Vagina (tissue), 2 donors: ENCODE results near the gene SLC25A21.

Source experiments
- CTCF ChIP-seq, 3 experiments: fragments of 450-650 bp in 2 of 3; fragments of 200-600 bp in 1 of 3; sonication (generic) in 1 of 3; IDR thresholded peaks; one replicate each; pipeline ENCODE4 v1.5.1; 2017 to 2019; ENCODE audit warnings: antibody characterized with exemption in 3 of 3, mild to moderate bottlenecking in 2 of 3, moderate library complexity in 2 of 3
- POLR2A ChIP-seq, 2 donors: fragments of 450-650 bp; IDR thresholded peaks; one replicate each; pipeline ENCODE4 v1.6.1; 2017; ENCODE audit warnings: antibody characterized with exemption in 2 of 2, mild to moderate bottlenecking in 2 of 2, moderate library complexity in 2 of 2

- TF ChIP-seq CTCF (IDR thresholded peaks at IDR 0.05): no peak
- TF ChIP-seq POLR2A (IDR thresholded peaks at IDR 0.05): no peak
Observed at GRCh38 chr14:36646664-36647416, 525.6 kb downstream of the SLC25A21 start.
